DND-41 (cell line): ENCODE measurements around the gene FAM53A.

Source experiments
- EZH2 ChIP-seq: IDR thresholded peaks from 3 replicates; pipeline ENCODE4 v1.6.1; 2012; ENCODE audit warnings: borderline replicate concordance, low read depth, mild to moderate bottlenecking, moderate library complexity, low read length, inconsistent platforms; ENCODE audit not compliant: severe bottlenecking
- TF ChIP-seq, protein P1 (sequence below): IDR thresholded peaks from 2 replicates; pipeline ENCODE4 v1.5.1; 2012; ENCODE audit warnings: borderline replicate concordance, low read length, moderate library complexity, mild to moderate bottlenecking; ENCODE audit not compliant: poor library complexity, severe bottlenecking; ENCODE audit errors: extremely low read depth

DNA sequence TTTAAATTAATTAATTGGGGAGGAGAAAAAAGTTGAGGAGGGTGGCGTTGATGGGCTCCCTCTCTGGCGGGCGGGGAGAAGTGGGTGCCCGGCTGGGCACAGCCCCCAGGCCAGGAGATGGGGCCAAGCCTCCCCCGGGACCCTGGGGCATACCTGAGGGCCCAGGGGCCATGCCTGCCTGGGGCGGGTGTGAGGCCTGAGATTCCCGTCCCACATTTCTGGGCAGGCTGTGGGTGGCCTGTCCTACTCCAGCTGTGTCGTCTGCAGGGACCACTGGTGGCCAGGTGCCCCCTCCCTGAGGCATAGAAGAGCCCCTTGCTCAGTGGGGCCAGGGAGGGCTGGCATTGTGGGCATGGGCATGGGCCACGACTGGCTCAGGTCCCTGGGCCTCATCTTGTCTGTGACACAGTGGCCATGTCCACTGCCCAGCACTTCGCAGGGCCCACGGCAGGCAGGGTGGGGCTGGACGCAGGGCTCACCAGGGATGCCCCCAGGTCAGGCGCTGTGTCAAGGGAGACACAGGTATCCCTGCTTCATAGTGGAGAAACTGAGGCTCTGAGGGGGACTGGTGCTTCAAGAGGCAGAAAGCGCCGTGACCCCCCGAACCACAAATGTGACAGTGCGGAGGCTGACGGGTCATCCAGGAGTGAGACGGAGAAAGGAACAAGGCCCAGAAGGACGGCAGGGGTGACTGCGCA lies 60.1 kb downstream of the FAM53A start:
- TF ChIP-seq EZH2, result no peak
- TF ChIP-seq, protein P1, sequence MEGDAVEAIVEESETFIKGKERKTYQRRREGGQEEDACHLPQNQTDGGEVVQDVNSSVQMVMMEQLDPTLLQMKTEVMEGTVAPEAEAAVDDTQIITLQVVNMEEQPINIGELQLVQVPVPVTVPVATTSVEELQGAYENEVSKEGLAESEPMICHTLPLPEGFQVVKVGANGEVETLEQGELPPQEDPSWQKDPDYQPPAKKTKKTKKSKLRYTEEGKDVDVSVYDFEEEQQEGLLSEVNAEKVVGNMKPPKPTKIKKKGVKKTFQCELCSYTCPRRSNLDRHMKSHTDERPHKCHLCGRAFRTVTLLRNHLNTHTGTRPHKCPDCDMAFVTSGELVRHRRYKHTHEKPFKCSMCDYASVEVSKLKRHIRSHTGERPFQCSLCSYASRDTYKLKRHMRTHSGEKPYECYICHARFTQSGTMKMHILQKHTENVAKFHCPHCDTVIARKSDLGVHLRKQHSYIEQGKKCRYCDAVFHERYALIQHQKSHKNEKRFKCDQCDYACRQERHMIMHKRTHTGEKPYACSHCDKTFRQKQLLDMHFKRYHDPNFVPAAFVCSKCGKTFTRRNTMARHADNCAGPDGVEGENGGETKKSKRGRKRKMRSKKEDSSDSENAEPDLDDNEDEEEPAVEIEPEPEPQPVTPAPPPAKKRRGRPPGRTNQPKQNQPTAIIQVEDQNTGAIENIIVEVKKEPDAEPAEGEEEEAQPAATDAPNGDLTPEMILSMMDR, result no peak
